H1 (cell line): Measurements from ENCODE around the gene CACNA1B. TPM values are rescaled to one million over a fixed set of nuclear protein-coding genes. Genes with fewer than 3 reads are reported as not detected.

Experiments used
- CHD2 ChIP-seq: IDR thresholded peaks from 2 replicates; pipeline ENCODE4 v1.6.1; 2012; ENCODE audit warnings: low read length, improper control_type of control experiment
- FOSL1 ChIP-seq: IDR thresholded peaks from 2 replicates; pipeline ENCODE4 v1.6.1; 2011; ENCODE audit warnings: mild to moderate bottlenecking, low read depth, low read length, moderate library complexity; ENCODE audit not compliant: insufficient read depth
- polyA plus RNA-seq, 7 experiments: library from polyadenylated mRNA; depleted of rRNA in 3 of 7; stranded (reverse) in 5 of 7; unstranded in 2 of 7; fragments of >200 nt in 5 of 7; fragments of 200-250 nt in 2 of 7; gene quantifications; 1 replicate in 5 of 7; 2 replicates in 1 of 7; 4 replicates in 1 of 7; pipeline versions ENCODE4 v1.2.1 to v1.2.3, GENCODE V29; 2011 to 2013; ENCODE audit warnings: missing spikeins in 2 of 7, mixed read lengths in 2 of 7
- total RNA-seq: library from RNA; stranded (reverse); fragmentation: NEBNext Ultra II Directional; extraction: Animal tissue kit (Norgen Biotek cat#: 25700); gene quantifications from 2 replicates; pipeline ENCODE4 v1.2.1, GENCODE V29; 2021

CACNA1B gene
- total and polyA plus RNA-seq, 2 of the 8 experiments (the other 6 are each of a cell fraction or from before 2014, with no cell fraction given), result 1.5 to 5.7 TPM

GRCh38 chr9:138025908-138026307 is 148.3 kb downstream of the CACNA1B start (continued):
- TF ChIP-seq FOSL1 (no peak), CHD2 (no peak)
